Peyer's patch (tissue), 4 donors: ENCODE measurements around the gene CPSF4. TPM values are rescaled to one million over a fixed set of nuclear protein-coding genes. Genes with fewer than 3 reads are reported as not detected.

ENCODE experiments used
- DNase-seq, 3 donors: peaks; one replicate each; pipeline ENCODE4 v3.0.0-alpha.2; 2017 to 2019
- H3K27ac ChIP-seq, 4 donors: fragments of 200-600 bp; sonication (generic); one replicate each; pipeline ENCODE4 v1.5.1; 2016 to 2019
- H3K27me3 ChIP-seq, 2 donors: fragments of 200-600 bp; sonication (generic); one replicate each; pipeline ENCODE4 v1.5.1; 2019
- H3K36me3 ChIP-seq, 3 donors: fragments of 200-600 bp; sonication (generic); one replicate each; pipeline ENCODE4 v1.5.1; 2016 to 2019
- H3K4me1 ChIP-seq, 4 donors: fragments of 200-600 bp; sonication (generic); one replicate each; pipeline ENCODE4 v1.5.1; 2016 to 2019
- H3K4me3 ChIP-seq, 4 donors: fragments of 200-600 bp; sonication (generic); 1 replicate in 3 of 4; 2 replicates in 1 of 4; pipeline ENCODE4 v1.5.1; 2016 to 2019; ENCODE audit warnings: mild to moderate bottlenecking in 1 of 4
- H3K9me3 ChIP-seq, 4 donors: fragments of 200-600 bp; sonication (generic); one replicate each; pipeline ENCODE4 v1.5.1; 2016 to 2019; ENCODE audit warnings: mild to moderate bottlenecking in 1 of 4
- POLR2A ChIP-seq, 2 donors: fragments of 450-650 bp; IDR thresholded peaks; one replicate each; pipeline ENCODE4 v1.5.1; 2017; ENCODE audit warnings: antibody characterized with exemption in 2 of 2, mild to moderate bottlenecking in 2 of 2, moderate library complexity in 2 of 2
- total RNA-seq, 4 donors: library from RNA; depleted of rRNA; stranded (reverse); fragments of >200 nt; gene quantifications; one replicate each; pipeline ENCODE4 v1.1.0, GENCODE V29; 2016
- TF ChIP-seq, protein P1 (sequence below), 6 experiments: fragments of 450-650 bp in 4 of 6; fragments of 200-600 bp in 2 of 6; sonication (generic) in 1 of 6; IDR thresholded peaks; one replicate each; pipeline ENCODE4 v1.5.1; 2017 to 2019; ENCODE audit warnings: antibody characterized with exemption in 6 of 6, mild to moderate bottlenecking in 3 of 6, moderate library complexity in 1 of 6

CPSF4 gene
- total RNA-seq, 4 donors from 2014 or later: 21.4 to 42.2 (median 35.5) TPM

DNA sequence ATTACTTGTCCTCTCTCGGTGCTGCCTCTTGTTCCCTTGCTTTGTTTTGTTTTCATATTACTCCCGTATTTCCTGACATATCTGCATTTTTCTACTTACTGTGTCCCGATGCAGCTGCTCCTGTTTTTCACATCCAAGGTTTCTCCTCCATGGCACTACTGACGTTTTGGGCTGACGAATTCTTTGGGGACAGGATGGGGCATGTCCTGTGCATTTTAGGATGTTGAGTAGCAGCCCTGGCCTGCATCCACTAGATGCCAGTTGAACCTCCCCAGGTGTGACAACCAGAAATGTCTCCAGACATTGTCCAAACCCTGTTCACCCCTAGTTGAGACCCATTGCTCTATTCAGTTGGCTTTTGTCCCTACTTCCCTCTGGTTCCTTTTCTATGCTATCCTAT, 46.4 kb downstream of the CPSF4 start:
- Histone ChIP-seq H3K4me3 (no peak overlapping the region), H3K9me3 (no peaks in the 10 kb centered on the region), H3K36me3 (peaks cover 0 to 50% (median 0%) of the 10 kb centered on the region in 3 donors), H3K27ac (no peak overlapping the region), H3K4me1 (no peaks in the 10 kb centered on the region), H3K27me3 (no peaks in the 10 kb centered on the region)
- TF ChIP-seq, protein P1, sequence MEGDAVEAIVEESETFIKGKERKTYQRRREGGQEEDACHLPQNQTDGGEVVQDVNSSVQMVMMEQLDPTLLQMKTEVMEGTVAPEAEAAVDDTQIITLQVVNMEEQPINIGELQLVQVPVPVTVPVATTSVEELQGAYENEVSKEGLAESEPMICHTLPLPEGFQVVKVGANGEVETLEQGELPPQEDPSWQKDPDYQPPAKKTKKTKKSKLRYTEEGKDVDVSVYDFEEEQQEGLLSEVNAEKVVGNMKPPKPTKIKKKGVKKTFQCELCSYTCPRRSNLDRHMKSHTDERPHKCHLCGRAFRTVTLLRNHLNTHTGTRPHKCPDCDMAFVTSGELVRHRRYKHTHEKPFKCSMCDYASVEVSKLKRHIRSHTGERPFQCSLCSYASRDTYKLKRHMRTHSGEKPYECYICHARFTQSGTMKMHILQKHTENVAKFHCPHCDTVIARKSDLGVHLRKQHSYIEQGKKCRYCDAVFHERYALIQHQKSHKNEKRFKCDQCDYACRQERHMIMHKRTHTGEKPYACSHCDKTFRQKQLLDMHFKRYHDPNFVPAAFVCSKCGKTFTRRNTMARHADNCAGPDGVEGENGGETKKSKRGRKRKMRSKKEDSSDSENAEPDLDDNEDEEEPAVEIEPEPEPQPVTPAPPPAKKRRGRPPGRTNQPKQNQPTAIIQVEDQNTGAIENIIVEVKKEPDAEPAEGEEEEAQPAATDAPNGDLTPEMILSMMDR (IDR thresholded peaks at IDR 0.05): no peak
- DNase-seq: no peak

DNA sequence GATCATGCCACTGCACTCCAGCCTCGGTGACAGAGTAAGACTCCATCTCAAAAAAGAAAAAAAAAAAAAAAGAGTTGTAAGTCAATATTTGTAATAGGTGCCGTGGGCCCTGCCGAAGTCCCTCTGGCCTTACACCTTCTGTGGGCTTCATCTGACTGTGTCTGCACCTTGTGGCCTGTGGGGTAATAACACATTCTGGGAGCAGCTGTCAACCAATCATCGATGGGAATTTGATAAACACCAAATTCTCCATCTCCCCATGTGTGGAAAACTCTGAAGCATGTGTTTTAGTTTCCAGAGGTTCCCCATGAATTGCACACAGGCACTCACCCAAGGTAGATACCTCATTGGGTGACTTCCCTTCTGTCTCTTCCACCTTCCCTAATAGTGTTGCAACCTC, 50.5 kb downstream of the CPSF4 start:
- Histone ChIP-seq H3K27me3 (no peaks in the 10 kb centered on the region), H3K4me3 (no peak overlapping the region), H3K27ac (no peak overlapping the region), H3K9me3 (peaks cover 0 to 13% (median 6%) of the 10 kb centered on the region in 4 donors), H3K36me3 (peaks cover 0 to 44% (median 3%) of the 10 kb centered on the region in 3 donors), H3K4me1 (no peaks in the 10 kb centered on the region)
- DNase-seq: no peak
- TF ChIP-seq, protein P1 (IDR thresholded peaks at IDR 0.05): no peak
- TF ChIP-seq POLR2A (IDR thresholded peaks at IDR 0.05): no peak

DNA sequence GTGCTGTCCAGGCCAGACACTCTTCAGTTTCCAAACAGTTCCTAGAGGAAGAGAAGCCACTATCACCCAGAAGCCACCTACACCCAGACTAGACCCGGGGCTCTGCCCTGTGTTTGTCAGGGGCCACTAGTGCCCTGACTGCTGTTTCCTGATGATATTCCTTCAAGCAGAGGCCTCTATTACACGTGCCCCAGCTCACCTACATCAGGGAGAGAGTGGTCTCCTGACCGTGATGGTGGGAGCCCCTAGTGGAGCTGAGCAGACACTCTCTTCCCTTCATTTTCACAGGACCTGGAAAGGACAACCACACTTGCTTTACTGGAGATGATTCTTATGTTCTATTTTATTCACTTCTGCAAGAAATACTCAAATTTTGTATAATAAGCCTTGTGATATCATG, 52.1 kb downstream of the CPSF4 start:
- no peak for TF ChIP-seq POLR2A (IDR thresholded peaks at IDR 0.05)
- TF ChIP-seq, protein P1 (IDR thresholded peaks at IDR 0.05): no peak
- H3K36me3 ChIP-seq: peaks cover 0 to 55% (median 3%) of the 10 kb centered on the region in 3 donors
- no peak for DNase-seq
- peaks cover 0 to 23% (median 7%) of the 10 kb centered on the region in 4 donors for H3K9me3 ChIP-seq
- no peak overlapping the region for H3K4me3 ChIP-seq
- no peaks in the 10 kb centered on the region for H3K27me3 ChIP-seq
- no peak overlapping the region for H3K27ac ChIP-seq
- no peaks in the 10 kb centered on the region for H3K4me1 ChIP-seq

DNA sequence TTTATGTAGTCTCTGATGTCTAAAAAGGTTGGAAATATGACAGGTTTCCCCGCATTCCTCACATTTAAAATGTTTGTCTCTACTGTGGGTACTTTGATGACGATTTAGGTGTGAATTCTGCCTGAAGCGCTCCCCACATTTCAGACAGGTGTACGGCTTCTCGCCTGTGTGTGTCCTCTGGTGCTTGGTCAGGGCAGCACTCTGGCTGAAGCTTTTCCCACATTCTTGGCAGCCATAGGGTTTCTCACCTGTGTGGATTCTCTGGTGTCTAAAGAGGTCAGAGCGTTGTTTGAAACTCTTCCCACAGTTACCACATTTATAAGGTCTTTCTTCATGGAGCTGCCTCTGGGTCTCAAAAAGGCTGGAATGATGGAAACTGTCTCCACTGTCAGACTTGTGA, 55.1 kb downstream of the CPSF4 start:
- TF ChIP-seq, protein P1 (IDR thresholded peaks at IDR 0.05): no peak
- TF ChIP-seq POLR2A (IDR thresholded peaks at IDR 0.05): no peak
- Histone ChIP-seq H3K9me3 (peaks cover 0 to 23% (median 7%) of the 10 kb centered on the region in 4 donors), H3K4me3 (no peak overlapping the region), H3K27ac (no peak overlapping the region), H3K36me3 (peaks cover 0 to 53% (median 3%) of the 10 kb centered on the region in 3 donors), H3K27me3 (no peaks in the 10 kb centered on the region), H3K4me1 (peaks cover 2 to 18% (median 10%) of the 10 kb centered on the region in 4 donors)
- no peak for DNase-seq

DNA sequence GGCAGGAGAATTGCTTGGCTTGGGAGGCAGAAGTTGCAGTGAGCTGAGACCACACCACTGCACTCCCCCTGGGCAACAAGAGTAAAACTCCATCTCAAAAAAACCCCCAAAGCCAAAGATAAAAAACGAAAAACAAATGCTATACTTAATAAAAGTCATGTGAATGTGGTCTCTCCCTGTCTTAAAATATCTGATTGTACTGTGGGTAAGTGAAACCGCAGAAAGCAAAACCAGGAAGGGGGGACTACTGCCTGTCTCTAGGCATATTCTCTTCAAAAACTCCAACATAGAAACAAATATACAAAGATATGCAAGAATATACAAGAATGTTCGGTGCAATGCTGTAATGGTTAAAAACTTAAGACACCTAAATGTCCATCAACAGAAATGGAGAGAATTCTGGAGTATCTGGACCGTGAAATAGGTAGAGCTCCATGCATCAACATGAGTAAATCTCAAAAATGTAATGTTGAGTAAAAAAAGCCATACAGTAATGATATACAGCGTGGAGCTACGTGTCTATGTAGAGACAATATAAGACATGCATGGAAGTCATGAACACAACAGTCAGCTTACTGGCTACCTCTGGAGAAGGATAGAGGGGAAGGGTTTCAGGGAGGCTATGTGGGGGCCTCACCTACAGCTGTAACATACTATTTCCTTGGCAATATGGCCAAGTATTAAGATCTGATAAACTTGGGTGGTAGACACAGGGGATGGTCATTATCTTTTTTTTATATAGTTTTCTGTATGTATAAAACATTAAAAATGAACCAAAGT, 59.2 kb downstream of the CPSF4 start:
- TF ChIP-seq POLR2A (IDR thresholded peaks at IDR 0.05): no peak
- peak overlapping the region in 1 of 4 donors; percentile 98 for H3K27ac ChIP-seq
- H3K9me3 ChIP-seq: peaks cover 0 to 23% (median 7%) of the 10 kb centered on the region in 4 donors
- H3K4me1 ChIP-seq: peaks cover 2 to 26% (median 13%) of the 10 kb centered on the region in 4 donors
- peak overlapping the region; percentile 73 to 98 (median 86) for H3K4me3 ChIP-seq
- peaks cover 0 to 38% (median 3%) of the 10 kb centered on the region in 3 donors for H3K36me3 ChIP-seq
- no peak for DNase-seq
- H3K27me3 ChIP-seq: no peaks in the 10 kb centered on the region

DNA sequence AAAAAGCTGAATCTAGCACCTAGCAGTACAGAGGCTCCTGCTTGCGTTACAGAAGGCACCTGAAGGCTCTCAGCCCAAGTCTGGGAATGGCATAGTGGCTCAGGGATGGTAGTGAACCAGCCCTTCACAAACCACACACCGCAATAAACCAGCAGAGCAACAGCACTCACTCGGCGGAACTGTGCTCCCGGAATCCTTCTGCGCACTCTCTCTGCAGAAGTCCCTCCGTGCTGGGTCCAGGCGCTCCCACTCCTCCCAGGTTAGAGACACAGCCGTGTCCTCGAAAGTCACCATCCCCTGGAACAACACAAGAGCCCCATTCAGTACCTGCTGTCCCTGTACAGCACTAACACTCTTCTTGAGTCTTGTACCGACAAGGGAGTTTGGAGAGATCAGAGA, 59.8 kb downstream of the CPSF4 start:
- H3K4me3 ChIP-seq: peak overlapping the region; percentile 73 to 98 (median 86)
- H3K36me3 ChIP-seq: peaks cover 0 to 32% (median 3%) of the 10 kb centered on the region in 3 donors
- peaks cover 0 to 17% (median 4%) of the 10 kb centered on the region in 4 donors for H3K9me3 ChIP-seq
- peaks cover 2 to 26% (median 13%) of the 10 kb centered on the region in 4 donors for H3K4me1 ChIP-seq
- TF ChIP-seq, protein P1 (IDR thresholded peaks at IDR 0.05): no peak
- no peak for TF ChIP-seq POLR2A (IDR thresholded peaks at IDR 0.05)
- H3K27me3 ChIP-seq: no peaks in the 10 kb centered on the region
- DNase-seq: no peak
- H3K27ac ChIP-seq: peak overlapping the region in 3 of 4 donors; percentile 97 to 99 (median 98)
